Hepatocyte (in vitro differentiated cells): ENCODE measurements around the gene THAP4.

Experiments used
- CTCF ChIP-seq: fragments of 200-600 bp; sonication (generic); IDR thresholded peaks from 2 replicates; pipeline ENCODE4 v1.5.1; 2016; ENCODE audit warnings: antibody characterized with exemption, mild to moderate bottlenecking; ENCODE audit not compliant: poor library complexity
- EZH2 ChIP-seq: fragments of 200-600 bp; sonication (generic); IDR thresholded peaks from 2 replicates; pipeline ENCODE4 v1.6.1; 2016; ENCODE audit warnings: antibody characterized with exemption, mild to moderate bottlenecking, borderline replicate concordance
- EZH2phosphoT487 ChIP-seq: fragments of 200-600 bp; sonication (generic); IDR thresholded peaks from one replicate; pipeline ENCODE4 v1.6.1; 2018; ENCODE audit warnings: antibody characterized with exemption, mild to moderate bottlenecking, low read depth, moderate library complexity; ENCODE audit not compliant: unreplicated experiment, severe bottlenecking

GRCh38 chr2:241592126-241592845 is 44.7 kb downstream of the THAP4 start:
- TF ChIP-seq CTCF: no peak
- TF ChIP-seq EZH2phosphoT487: no peak
- no peak for TF ChIP-seq EZH2
